ENCODE results near the gene OR6K6. TPM values are rescaled to one million over a fixed set of nuclear protein-coding genes. Genes with fewer than 3 reads are reported as not detected.

The OR6K6 gene
- total and polyA plus RNA-seq, 2 experiments from 2014 or later: not detected

DNA sequence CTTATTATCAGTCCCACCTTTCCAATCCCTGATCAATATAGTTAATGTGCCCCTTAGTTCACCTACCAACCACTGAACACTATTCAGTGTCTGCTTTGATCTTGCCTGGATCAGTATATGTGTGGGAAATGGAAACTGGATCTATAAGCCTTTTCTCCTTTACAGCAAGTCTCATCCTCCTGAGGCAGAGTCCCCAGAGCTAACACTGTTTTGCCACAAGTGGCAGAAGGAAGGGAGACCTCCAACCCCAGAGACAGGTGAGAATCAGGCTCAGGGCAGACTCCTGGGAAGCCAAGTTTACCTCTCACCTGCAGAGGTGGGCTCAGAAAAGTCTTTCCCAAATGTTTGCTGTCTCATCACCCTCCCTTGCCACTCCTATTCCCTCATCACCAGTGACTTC is 26.6 kb downstream of the OR6K6 start, which contains the start of gene OR6N2:
Gene OR6N2, minus strand, starts transcription at position 101 of the 400 bp plus-strand sequence. CDS start 3,569 bp downstream, outside the sequence.
- Histone ChIP-seq H3K36me3 (no peaks in the 10 kb centered on the region), H3K4me3 (no peak within 1 kb of the TSS), H3K27me3 (no peaks in the 10 kb centered on the region), H3K9me3 (ENCODE audit: low read depth) (no peaks in the 10 kb centered on the region), H3K27ac (no peak within 1 kb of the TSS), H3K4me1 (ENCODE audit: low read depth) (no peaks in the 10 kb centered on the region)
- TF ChIP-seq, protein P1, sequence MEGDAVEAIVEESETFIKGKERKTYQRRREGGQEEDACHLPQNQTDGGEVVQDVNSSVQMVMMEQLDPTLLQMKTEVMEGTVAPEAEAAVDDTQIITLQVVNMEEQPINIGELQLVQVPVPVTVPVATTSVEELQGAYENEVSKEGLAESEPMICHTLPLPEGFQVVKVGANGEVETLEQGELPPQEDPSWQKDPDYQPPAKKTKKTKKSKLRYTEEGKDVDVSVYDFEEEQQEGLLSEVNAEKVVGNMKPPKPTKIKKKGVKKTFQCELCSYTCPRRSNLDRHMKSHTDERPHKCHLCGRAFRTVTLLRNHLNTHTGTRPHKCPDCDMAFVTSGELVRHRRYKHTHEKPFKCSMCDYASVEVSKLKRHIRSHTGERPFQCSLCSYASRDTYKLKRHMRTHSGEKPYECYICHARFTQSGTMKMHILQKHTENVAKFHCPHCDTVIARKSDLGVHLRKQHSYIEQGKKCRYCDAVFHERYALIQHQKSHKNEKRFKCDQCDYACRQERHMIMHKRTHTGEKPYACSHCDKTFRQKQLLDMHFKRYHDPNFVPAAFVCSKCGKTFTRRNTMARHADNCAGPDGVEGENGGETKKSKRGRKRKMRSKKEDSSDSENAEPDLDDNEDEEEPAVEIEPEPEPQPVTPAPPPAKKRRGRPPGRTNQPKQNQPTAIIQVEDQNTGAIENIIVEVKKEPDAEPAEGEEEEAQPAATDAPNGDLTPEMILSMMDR (IDR thresholded peaks at IDR 0.05; ENCODE audit: low read depth, low read length): no peak
- DNase-seq (ENCODE audit: low read depth in 1 of 2, low spot score in 1 of 2): no peak

DNA sequence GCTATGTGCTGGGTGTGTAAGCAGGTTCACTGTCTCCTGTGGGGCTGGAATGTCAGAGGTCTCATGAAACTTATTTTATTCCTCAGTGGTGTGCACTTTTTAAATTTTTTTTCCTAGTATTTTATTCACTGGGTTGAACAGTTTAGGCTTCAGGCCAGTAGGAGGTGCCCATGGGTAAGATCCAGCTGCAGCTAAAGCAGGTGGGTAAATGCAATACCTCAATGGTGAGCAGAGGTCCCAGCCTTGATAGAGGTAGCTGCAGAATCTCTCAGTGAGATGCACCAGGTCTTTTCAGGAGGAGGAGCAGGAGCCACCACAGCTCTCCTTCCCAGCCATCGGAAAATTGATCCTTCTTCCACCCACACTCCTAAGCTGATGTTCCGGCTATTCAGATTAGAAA is 39.1 kb downstream of the OR6K6 start:
- Histone ChIP-seq H3K9me3 (ENCODE audit: low read depth) (no peaks in the 10 kb centered on the region), H3K4me1 (ENCODE audit: low read depth) (no peaks in the 10 kb centered on the region), H3K27me3 (no peaks in the 10 kb centered on the region), H3K36me3 (no peaks in the 10 kb centered on the region), H3K27ac (no peak overlapping the region), H3K4me3 (no peak overlapping the region)
- peak; percentile 3 to 6 for DNase-seq (ENCODE audit: low read depth in 1 of 2, low spot score in 1 of 2)
- TF ChIP-seq, protein P1 (IDR thresholded peaks at IDR 0.05; ENCODE audit: low read depth, low read length): peak; percentile 32

DNA sequence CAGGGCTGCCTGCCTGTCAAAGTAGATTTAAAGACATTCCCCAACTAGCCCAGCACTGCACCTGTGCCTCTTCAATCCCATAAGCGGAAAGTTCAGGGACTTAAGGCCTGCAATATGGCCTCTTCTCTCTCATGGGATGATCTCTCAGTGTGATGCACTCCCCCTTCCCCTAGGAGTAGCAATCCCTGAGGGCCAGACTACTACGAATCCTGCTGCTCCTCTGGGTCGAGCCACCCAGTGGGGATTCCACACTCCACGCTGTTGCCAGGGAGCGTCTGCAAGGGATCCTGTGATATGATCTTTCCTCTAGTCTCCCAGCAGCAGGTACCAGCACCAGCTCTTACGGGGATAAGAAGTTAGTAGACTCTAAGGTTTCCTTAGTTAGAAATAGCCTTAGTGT is 39.7 kb downstream of the OR6K6 start:
- no peak overlapping the region for H3K4me3 ChIP-seq
- DNase-seq (ENCODE audit: low read depth in 1 of 2, low spot score in 1 of 2): no peak
- no peaks in the 10 kb centered on the region for H3K36me3 ChIP-seq
- H3K9me3 ChIP-seq (ENCODE audit: low read depth): no peaks in the 10 kb centered on the region
- TF ChIP-seq, protein P1 (IDR thresholded peaks at IDR 0.05; ENCODE audit: low read depth, low read length): no peak
- H3K27me3 ChIP-seq: no peaks in the 10 kb centered on the region
- no peak overlapping the region for H3K27ac ChIP-seq
- no peaks in the 10 kb centered on the region for H3K4me1 ChIP-seq (ENCODE audit: low read depth)

DNA sequence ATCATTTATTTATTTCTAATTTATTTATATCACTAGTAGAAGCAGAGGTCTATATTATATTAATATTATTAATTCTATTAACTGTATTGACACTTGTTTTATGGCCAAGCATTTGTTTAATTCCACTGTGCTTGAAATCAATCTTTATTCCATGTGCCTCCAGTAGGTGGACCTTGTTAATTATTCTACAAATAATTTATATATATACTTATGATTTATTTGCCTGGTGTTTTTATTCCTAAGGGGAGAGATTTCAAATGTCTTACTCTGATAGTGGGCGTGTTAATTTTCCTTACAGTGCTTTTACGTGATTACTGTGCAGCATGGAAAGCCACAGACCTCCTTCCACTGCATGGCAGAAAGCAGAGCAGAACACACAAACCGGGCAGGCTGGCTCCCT is 44.0 kb downstream of the OR6K6 start:
- Histone ChIP-seq H3K4me3 (no peak overlapping the region), H3K27ac (no peak overlapping the region), H3K36me3 (no peaks in the 10 kb centered on the region), H3K27me3 (no peaks in the 10 kb centered on the region), H3K9me3 (ENCODE audit: low read depth) (no peaks in the 10 kb centered on the region), H3K4me1 (ENCODE audit: low read depth) (no peaks in the 10 kb centered on the region)
- peak in 1 of 2 donors; percentile 5 for DNase-seq (ENCODE audit: low read depth in 1 of 2, low spot score in 1 of 2)
- TF ChIP-seq, protein P1 (IDR thresholded peaks at IDR 0.05; ENCODE audit: low read depth, low read length): no peak

DNA sequence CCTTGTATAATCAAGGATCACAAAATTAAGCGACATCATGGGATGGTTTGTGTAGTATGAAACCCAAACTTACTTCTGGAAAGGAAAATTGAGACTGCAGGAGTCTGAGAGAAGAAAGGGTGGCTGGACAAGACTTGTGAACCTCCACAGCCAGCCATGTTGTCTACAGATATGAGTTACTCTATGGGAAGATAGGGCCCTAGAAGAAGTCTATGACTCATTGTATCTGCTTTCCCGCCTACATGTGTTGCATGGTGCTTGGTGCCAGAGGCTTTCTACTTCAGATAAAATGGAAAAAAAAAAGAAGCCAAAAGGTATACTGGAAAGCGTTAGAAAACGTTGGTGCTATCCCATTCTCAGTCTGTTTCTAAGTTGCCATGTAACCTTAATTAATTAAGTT is 45.2 kb downstream of the OR6K6 start:
- Histone ChIP-seq H3K36me3 (no peaks in the 10 kb centered on the region), H3K27ac (no peak overlapping the region), H3K27me3 (no peaks in the 10 kb centered on the region), H3K4me1 (ENCODE audit: low read depth) (no peaks in the 10 kb centered on the region), H3K9me3 (ENCODE audit: low read depth) (no peaks in the 10 kb centered on the region), H3K4me3 (no peak overlapping the region)
- TF ChIP-seq, protein P1 (IDR thresholded peaks at IDR 0.05; ENCODE audit: low read depth, low read length): no peak
- peak in 1 of 2 donors; percentile 2 for DNase-seq (ENCODE audit: low read depth in 1 of 2, low spot score in 1 of 2)

DNA sequence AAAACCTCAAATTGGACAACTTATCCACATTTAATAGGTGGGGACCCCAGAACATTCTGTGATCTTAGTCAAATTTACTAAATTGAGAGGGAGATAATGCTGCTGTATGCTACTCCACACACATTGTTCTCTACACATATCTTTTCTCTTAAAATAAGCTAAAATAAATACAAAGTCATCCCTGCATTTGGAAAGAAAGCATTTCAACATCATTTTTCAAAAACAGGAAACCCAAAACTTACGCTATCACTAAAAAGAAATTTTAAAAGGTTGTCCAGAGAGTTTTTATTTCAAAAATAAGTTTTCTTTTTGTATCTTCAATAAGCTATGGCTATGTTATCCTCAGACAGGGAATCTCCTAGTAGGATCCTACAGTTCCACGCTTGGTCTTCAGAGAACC is 46.0 kb downstream of the OR6K6 start:
- Histone ChIP-seq H3K36me3 (no peaks in the 10 kb centered on the region), H3K27ac (no peak overlapping the region), H3K27me3 (no peaks in the 10 kb centered on the region), H3K9me3 (ENCODE audit: low read depth) (no peaks in the 10 kb centered on the region), H3K4me3 (no peak overlapping the region), H3K4me1 (ENCODE audit: low read depth) (no peaks in the 10 kb centered on the region)
- TF ChIP-seq, protein P1 (IDR thresholded peaks at IDR 0.05; ENCODE audit: low read depth, low read length): no peak
- DNase-seq (ENCODE audit: low read depth in 1 of 2, low spot score in 1 of 2): no peak
